ENCODE data around the gene CXCL17. TPM values are rescaled to one million over a fixed set of nuclear protein-coding genes. Genes with fewer than 3 reads are reported as not detected.

Gene CXCL17
- total RNA-seq, 1 experiment from 2014 or later = not detected

DNA sequence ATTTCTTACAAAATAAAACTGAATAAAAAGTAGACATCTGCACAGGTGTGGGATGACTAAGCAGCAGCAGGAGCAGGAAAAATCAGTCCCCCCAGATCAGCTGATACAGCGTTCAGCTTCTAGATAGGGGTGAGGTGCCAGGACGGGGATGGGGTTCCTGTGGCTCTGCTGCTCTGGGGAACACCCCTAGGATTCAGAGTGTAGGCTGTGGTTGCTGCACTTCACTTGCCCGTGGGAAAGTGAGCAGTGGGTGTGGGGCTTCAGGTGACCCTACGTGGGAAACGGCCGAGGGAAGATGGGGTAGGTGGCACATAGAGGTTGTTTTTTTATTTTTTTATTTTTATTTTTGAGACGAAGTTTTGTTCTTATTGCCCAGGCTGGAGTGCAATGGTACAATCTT is 3.2 kb upstream of the CXCL17 start:
- Histone ChIP-seq H3K4ac (ENCODE audit: low read depth, low read length) (no peak overlapping the region), H3K27ac (ENCODE audit: insufficient read length, low read depth, low read length) (no peak overlapping the region), H3K18ac (ENCODE audit: insufficient read length, low read depth, low read length) (no peak overlapping the region), H2AFZ (ENCODE audit: low read length) (no peak overlapping the region), H3K4me2 (ENCODE audit: insufficient read depth, insufficient read length, low read length) (no peak overlapping the region), H4K5ac (ENCODE audit: insufficient read length, low read depth, low read length) (no peak overlapping the region), H3K23ac (ENCODE audit: insufficient read length, low read depth, low read length) (no peak overlapping the region), H3K79me1 (ENCODE audit: insufficient read depth, low read depth, low read length, poor library complexity, severe bottlenecking) (no peaks in the 10 kb centered on the region), H3K14ac (ENCODE audit: insufficient read depth, low read length) (no peak overlapping the region), H2BK20ac (ENCODE audit: low read depth, low read length, poor library complexity, severe bottlenecking) (no peak overlapping the region), H3K9ac (ENCODE audit: extremely low read depth, insufficient read length, low read length) (no peak overlapping the region), H4K8ac (replicated peaks; ENCODE audit: insufficient read length, low read depth, low read length) (no peak overlapping the region), H3K27me3 (ENCODE audit: insufficient read depth, low read length) (no peaks in the 10 kb centered on the region), H2BK5ac (ENCODE audit: insufficient read length, low read length) (no peak overlapping the region), H4K91ac (ENCODE audit: insufficient read length, low read depth, low read length) (no peak overlapping the region), H3K9me3 (ENCODE audit: control insufficient read depth, low read depth, low read length) (no peaks in the 10 kb centered on the region), H3T11ph (ENCODE audit: low read length) (no peak overlapping the region), H3K56ac (ENCODE audit: insufficient read length, low read depth, low read length) (no peak overlapping the region), H3K79me2 (ENCODE audit: insufficient read depth, low read length) (no peaks in the 10 kb centered on the region), H2BK12ac (ENCODE audit: insufficient read length, low read depth, low read length) (no peak overlapping the region), H3K23me2 (ENCODE audit: insufficient read length, low read depth, low read length, poor library complexity, severe bottlenecking) (no peaks in the 10 kb centered on the region), H3K4me1 (ENCODE audit: insufficient read depth, low read length) (no peaks in the 10 kb centered on the region; the same call in 1 of the 2 replicates), H4K20me1 (ENCODE audit: control insufficient read depth, insufficient read depth, insufficient read length) (no peaks in the 10 kb centered on the region), H2BK120ac (ENCODE audit: low read depth, low read length, poor library complexity, severe bottlenecking) (no peak overlapping the region), H2AK5ac (ENCODE audit: insufficient read length, low read length) (no peak overlapping the region), H2BK15ac (ENCODE audit: low read depth, low read length) (no peak overlapping the region)
- Mint-ChIP-seq H3K36me3 (ENCODE audit: insufficient read depth in 1 of 3, low read depth in 3 of 3) (no peaks in the 10 kb centered on the region), H3K27ac (no peak overlapping the region), H3K4me1 (peaks cover 34 to 39% of the 10 kb centered on the region in 2 experiments), H3K9me3 (no peaks in the 10 kb centered on the region), H3K4me3 (no peak overlapping the region), H3K27me3 (ENCODE audit: low read depth) (peaks cover 23% of the 10 kb centered on the region)
- WGBS (ENCODE audit: extremely low coverage, insufficient read length, low lambda C conversion rate) = no CpG with 5 or more reads among the region's 7 CpGs
- DNase-seq = no peak
- TF ChIP-seq, protein P1, sequence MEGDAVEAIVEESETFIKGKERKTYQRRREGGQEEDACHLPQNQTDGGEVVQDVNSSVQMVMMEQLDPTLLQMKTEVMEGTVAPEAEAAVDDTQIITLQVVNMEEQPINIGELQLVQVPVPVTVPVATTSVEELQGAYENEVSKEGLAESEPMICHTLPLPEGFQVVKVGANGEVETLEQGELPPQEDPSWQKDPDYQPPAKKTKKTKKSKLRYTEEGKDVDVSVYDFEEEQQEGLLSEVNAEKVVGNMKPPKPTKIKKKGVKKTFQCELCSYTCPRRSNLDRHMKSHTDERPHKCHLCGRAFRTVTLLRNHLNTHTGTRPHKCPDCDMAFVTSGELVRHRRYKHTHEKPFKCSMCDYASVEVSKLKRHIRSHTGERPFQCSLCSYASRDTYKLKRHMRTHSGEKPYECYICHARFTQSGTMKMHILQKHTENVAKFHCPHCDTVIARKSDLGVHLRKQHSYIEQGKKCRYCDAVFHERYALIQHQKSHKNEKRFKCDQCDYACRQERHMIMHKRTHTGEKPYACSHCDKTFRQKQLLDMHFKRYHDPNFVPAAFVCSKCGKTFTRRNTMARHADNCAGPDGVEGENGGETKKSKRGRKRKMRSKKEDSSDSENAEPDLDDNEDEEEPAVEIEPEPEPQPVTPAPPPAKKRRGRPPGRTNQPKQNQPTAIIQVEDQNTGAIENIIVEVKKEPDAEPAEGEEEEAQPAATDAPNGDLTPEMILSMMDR (conservative IDR thresholded peaks at IDR 0.05) = no peak

Data from H9 (cell line).